Stomach (tissue), 9 donors: ENCODE results near the gene PLCH1. TPM values are rescaled to one million over a fixed set of nuclear protein-coding genes. Genes with fewer than 3 reads are reported as not detected.

ENCODE experiments used
- DNase-seq, 2 donors: peaks; one replicate each; pipeline versions ENCODE4 v3.0.0 to v3.0.0-alpha.2; 2013 to 2019
- H3K27ac ChIP-seq, 5 donors: fragments of 200-600 bp in 4 of 5; sonication (generic) in 4 of 5; one replicate each; pipeline ENCODE4 v1.5.1; 2013 to 2019; ENCODE audit warnings: mild to moderate bottlenecking in 1 of 5, moderate library complexity in 1 of 5
- H3K27me3 ChIP-seq, 3 donors: fragments of 200-600 bp; sonication (generic); one replicate each; pipeline ENCODE4 v1.5.1; 2017 to 2019; ENCODE audit warnings: mixed run types in 1 of 3
- H3K36me3 ChIP-seq, 4 donors: fragments of 200-600 bp; sonication (generic); 1 replicate in 3 of 4; 2 replicates in 1 of 4; pipeline ENCODE4 v1.5.1; 2016 to 2019
- H3K4me1 ChIP-seq, 4 donors: fragments of 200-600 bp; sonication (generic); one replicate each; pipeline ENCODE4 v1.5.1; 2016 to 2019
- H3K4me3 ChIP-seq, 4 donors: fragments of 200-600 bp; sonication (generic) in 3 of 4; one replicate each; pipeline ENCODE4 v1.5.1; 2016 to 2019; ENCODE audit warnings: mild to moderate bottlenecking in 1 of 4
- H3K9me3 ChIP-seq, 4 donors: fragments of 200-600 bp; sonication (generic); one replicate each; pipeline ENCODE4 v1.5.1; 2016 to 2019
- CTCF ChIP-seq, 7 experiments: fragments of 450-650 bp in 4 of 7; fragments of 200-600 bp in 3 of 7; sonication (generic) in 3 of 7; IDR thresholded peaks; one replicate each; pipeline ENCODE4 v1.5.1; 2016 to 2019; ENCODE audit warnings: antibody characterized with exemption in 7 of 7, control low read depth in 2 of 7, mild to moderate bottlenecking in 1 of 7
- EP300 ChIP-seq: sonication (generic); formaldehyde crosslinking; IDR thresholded peaks from one replicate; pipeline ENCODE4 v1.6.1; 2017; ENCODE audit warnings: antibody characterized with exemption
- POLR2A ChIP-seq, 4 donors: fragments of 450-650 bp; IDR thresholded peaks; one replicate each; pipeline ENCODE4 v1.6.1; 2016; ENCODE audit warnings: antibody characterized with exemption in 4 of 4, control low read depth in 2 of 4, mild to moderate bottlenecking in 1 of 4, moderate library complexity in 1 of 4
- POLR2AphosphoS5 ChIP-seq, 3 donors: sonication (generic); formaldehyde crosslinking; IDR thresholded peaks; one replicate each; pipeline ENCODE4 v1.6.1; 2016; ENCODE audit warnings: antibody characterized with exemption in 3 of 3
- WGBS, 5 donors: extraction: QIAGEN DNeasy Blood & Tissue Kit in 3 of 5; methylation state at CpG; one replicate each; pipeline versions ENCODE4 v1.1.5 to v1.1.7; 2013 to 2018; 5-methylcytosine and 5-hydroxymethylcytosine counted together
- intact Hi-C: fragments of 100-400 bp; cut with DNase I; formaldehyde crosslinking; loops from one replicate; pipeline ENCODE4 v1.15.1; 2023; ENCODE audit warnings: low total_unique reads
- polyA plus RNA-seq, 3 donors: library from polyadenylated mRNA; stranded (reverse); fragments of 200-250 nt; gene quantifications; one replicate each; pipeline ENCODE4 v1.2.3, GENCODE V29; 2013
- total RNA-seq, 5 donors: library from RNA; depleted of rRNA; stranded (reverse); fragments of >200 nt; gene quantifications; one replicate each; pipeline versions ENCODE4 v1.1.0 to v1.2.3, GENCODE V29; 2014 to 2016
- donor health status: healthy with polysubstance abuse.
- donor health status: Bipolar disorder and iron deficiency.
- donor health status: healthy.

PLCH1 gene
- total and polyA plus RNA-seq, 8 donors: 0.75 to 18.8 (median 3.3) TPM

- no peak for TF ChIP-seq POLR2A (IDR thresholded peaks at IDR 0.05)
- no peak for TF ChIP-seq EP300
- no peak for TF ChIP-seq CTCF (IDR thresholded peaks at IDR 0.05)
- no peak for TF ChIP-seq POLR2AphosphoS5 (IDR thresholded peaks at IDR 0.05)
- no peaks in the 10 kb centered on the region for H3K36me3 ChIP-seq
- H3K27ac ChIP-seq: no peak overlapping the region
- H3K27me3 ChIP-seq: peaks cover 0 to 21% (median 20%) of the 10 kb centered on the region in 3 donors
- intact Hi-C loops: no loop called here
- peaks cover 0 to 35% (median 24%) of the 10 kb centered on the region in 4 donors for H3K4me1 ChIP-seq
- no peaks in the 10 kb centered on the region for H3K9me3 ChIP-seq
- DNase-seq: no peak
- H3K4me3 ChIP-seq: no peak overlapping the region
- WGBS, 5 donors: 53 to 71% (median 69%) methylated on average over 2 of the region's 2 CpGs
Measured at GRCh38 chr3:155747286-155747945, 2.5 kb upstream of the PLCH1 start.

GRCh38 chr3:155746703-155747102 lies 1.8 kb upstream of the PLCH1 start:
- Histone ChIP-seq H3K27ac (no peak overlapping the region), H3K9me3 (no peaks in the 10 kb centered on the region), H3K4me1 (peaks cover 0 to 35% (median 24%) of the 10 kb centered on the region in 4 donors), H3K4me3 (no peak overlapping the region), H3K36me3 (no peaks in the 10 kb centered on the region), H3K27me3 (peaks cover 0 to 22% (median 21%) of the 10 kb centered on the region in 3 donors)
- no peak for DNase-seq
- 75 to 84% (median 82%) methylated on average over 1 of the region's 1 CpG for WGBS, 5 donors
- intact Hi-C loops: no loop called here
- no peak for TF ChIP-seq EP300
- TF ChIP-seq POLR2A (IDR thresholded peaks at IDR 0.05): no peak
- no peak for TF ChIP-seq POLR2AphosphoS5 (IDR thresholded peaks at IDR 0.05)
- TF ChIP-seq CTCF (IDR thresholded peaks at IDR 0.05): no peak

GRCh38 chr3:155745795-155746550 lies 1.1 kb upstream of the PLCH1 start:
- peak overlapping the region in 2 of 5 donors; percentile 5 to 25 for H3K27ac ChIP-seq
- peak overlapping the region; percentile 62 to 74 (median 69) for H3K4me3 ChIP-seq
- TF ChIP-seq CTCF (IDR thresholded peaks at IDR 0.05): no peak
- no peak for TF ChIP-seq POLR2AphosphoS5 (IDR thresholded peaks at IDR 0.05)
- intact Hi-C loops: no loop called here
- peaks cover 0 to 22% (median 21%) of the 10 kb centered on the region in 3 donors for H3K27me3 ChIP-seq
- WGBS, 5 donors: 14 to 27% (median 23%) methylated on average over 19 of the region's 19 CpGs
- DNase-seq: peak; percentile 32 to 64
- H3K36me3 ChIP-seq: no peaks in the 10 kb centered on the region
- peaks cover 0 to 35% (median 24%) of the 10 kb centered on the region in 4 donors for H3K4me1 ChIP-seq
- H3K9me3 ChIP-seq: no peaks in the 10 kb centered on the region

- 1% methylated on average over 33 to 48 of the region's 48 CpGs for WGBS, 5 donors
- Histone ChIP-seq H3K36me3 (no peaks in the 10 kb centered on the region), H3K4me1 (peaks cover 0 to 35% (median 26%) of the 10 kb centered on the region in 4 donors), H3K9me3 (no peaks in the 10 kb centered on the region), H3K4me3 (peak overlapping the region; percentile 62 to 74 (median 69)), H3K27ac (peak overlapping the region; percentile 15 to 77 (median 66)), H3K27me3 (peaks cover 0 to 22% (median 21%) of the 10 kb centered on the region in 3 donors)
- TF ChIP-seq POLR2A (IDR thresholded peaks at IDR 0.05) (no peak), CTCF (IDR thresholded peaks at IDR 0.05) (no peak), POLR2AphosphoS5 (IDR thresholded peaks at IDR 0.05) (peak in 1 of 3 donors; percentile 36), EP300 (no peak)
- intact Hi-C loops: no loop called here
- DNase-seq: peak; percentile 71 to 89
Measured at GRCh38 chr3:155744010-155744625, 753 bp downstream of the PLCH1 start.
